ENCODE measurements around the gene PELO. TPM values are rescaled to one million over a fixed set of nuclear protein-coding genes. Genes with fewer than 3 reads are reported as not detected.

The PELO gene
- total RNA-seq, 1 donor from 2014 or later = 11.8 TPM

- H3K4me1 ChIP-seq = peaks cover 65% of the 10 kb centered on the region
- intact Hi-C loops (cut with DNase I) = loop anchor here (10.0 kb wide), 1 partner anchor 1415 kb away; the partner anchor contains the start of gene ISL1
These were observed 12.3 kb downstream of the PELO start for GRCh38 chr5:52799983-52800393.

DNA sequence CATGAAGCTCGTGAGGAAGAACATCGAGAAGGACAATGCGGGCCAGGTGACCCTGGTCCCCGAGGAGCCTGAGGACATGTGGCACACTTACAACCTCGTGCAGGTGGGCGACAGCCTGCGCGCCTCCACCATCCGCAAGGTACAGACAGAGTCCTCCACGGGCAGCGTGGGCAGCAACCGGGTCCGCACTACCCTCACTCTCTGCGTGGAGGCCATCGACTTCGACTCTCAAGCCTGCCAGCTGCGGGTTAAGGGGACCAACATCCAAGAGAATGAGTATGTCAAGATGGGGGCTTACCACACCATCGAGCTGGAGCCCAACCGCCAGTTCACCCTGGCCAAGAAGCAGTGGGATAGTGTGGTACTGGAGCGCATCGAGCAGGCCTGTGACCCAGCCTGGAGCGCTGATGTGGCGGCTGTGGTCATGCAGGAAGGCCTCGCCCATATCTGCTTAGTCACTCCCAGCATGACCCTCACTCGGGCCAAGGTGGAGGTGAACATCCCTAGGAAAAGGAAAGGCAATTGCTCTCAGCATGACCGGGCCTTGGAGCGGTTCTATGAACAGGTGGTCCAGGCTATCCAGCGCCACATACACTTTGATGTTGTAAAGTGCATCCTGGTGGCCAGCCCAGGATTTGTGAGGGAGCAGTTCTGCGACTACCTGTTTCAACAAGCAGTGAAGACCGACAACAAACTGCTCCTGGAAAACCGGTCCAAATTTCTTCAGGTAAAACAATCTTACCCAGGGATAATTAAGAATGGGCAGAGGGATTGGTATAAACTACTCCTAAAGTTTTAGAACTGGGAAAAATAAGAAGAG is 12.9 kb downstream of the PELO start:
- Histone ChIP-seq H3K27me3 (no peaks in the 10 kb centered on the region), H3K36me3 (no peaks in the 10 kb centered on the region), H3K4me1 (peaks cover 65% of the 10 kb centered on the region), H3K9me3 (no peaks in the 10 kb centered on the region), H3K4me3 (peak overlapping the region; percentile 64 to 72), H3K27ac (peak overlapping the region; percentile 96)
- no peak for DNase-seq (ENCODE audit: extremely low spot score in 2 of 2)
- TF ChIP-seq CTCF (IDR thresholded peaks at IDR 0.05) (no peak), POLR2A (IDR thresholded peaks at IDR 0.05) (no peak), POLR2AphosphoS5 (IDR thresholded peaks at IDR 0.05; ENCODE audit: insufficient read depth in 1 of 2, low read depth in 1 of 2) (peak in 1 of 2 donors; percentile 27)
- intact Hi-C loops (cut with DNase I) = no loop called here

More at GRCh38 chr5:52799983-52800393, 12.3 kb downstream of the PELO start:
- peak in 1 of 2 donors; percentile 93 for DNase-seq (ENCODE audit: extremely low spot score in 2 of 2)
- Histone ChIP-seq H3K4me3 (peak overlapping the region; percentile 64 to 72), H3K9me3 (no peaks in the 10 kb centered on the region), H3K27ac (peak overlapping the region; percentile 96), H3K36me3 (no peaks in the 10 kb centered on the region), H3K27me3 (no peaks in the 10 kb centered on the region)
- TF ChIP-seq POLR2A (IDR thresholded peaks at IDR 0.05) (peak in 1 of 2 donors; percentile 84), POLR2AphosphoS5 (IDR thresholded peaks at IDR 0.05; ENCODE audit: insufficient read depth in 1 of 2, low read depth in 1 of 2) (peak; percentile 92 to 93), CTCF (IDR thresholded peaks at IDR 0.05) (no peak)

DNA sequence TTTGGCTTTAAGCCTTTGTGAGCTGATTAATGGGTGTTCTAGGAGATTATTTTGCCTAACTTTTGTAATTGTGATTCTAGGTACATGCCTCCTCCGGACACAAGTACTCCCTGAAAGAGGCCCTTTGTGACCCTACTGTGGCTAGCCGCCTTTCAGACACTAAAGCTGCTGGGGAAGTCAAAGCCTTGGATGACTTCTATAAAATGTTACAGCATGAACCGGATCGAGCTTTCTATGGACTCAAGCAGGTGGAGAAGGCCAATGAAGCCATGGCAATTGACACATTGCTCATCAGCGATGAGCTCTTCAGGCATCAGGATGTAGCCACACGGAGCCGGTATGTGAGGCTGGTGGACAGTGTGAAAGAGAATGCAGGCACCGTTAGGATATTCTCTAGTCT is 13.6 kb downstream of the PELO start:
- Histone ChIP-seq H3K36me3 (no peaks in the 10 kb centered on the region), H3K27me3 (no peaks in the 10 kb centered on the region), H3K4me1 (peaks cover 65% of the 10 kb centered on the region), H3K27ac (peak overlapping the region; percentile 96), H3K9me3 (no peaks in the 10 kb centered on the region), H3K4me3 (peak overlapping the region; percentile 64 to 72)
- no peak for TF ChIP-seq CTCF (IDR thresholded peaks at IDR 0.05)
- TF ChIP-seq POLR2A (IDR thresholded peaks at IDR 0.05) = no peak
- no peak for TF ChIP-seq POLR2AphosphoS5 (IDR thresholded peaks at IDR 0.05; ENCODE audit: insufficient read depth in 1 of 2, low read depth in 1 of 2)
- DNase-seq (ENCODE audit: extremely low spot score in 2 of 2) = no peak
- intact Hi-C loops (cut with DNase I) = no loop called here

GRCh38 chr5:52802272-52802973 is 14.7 kb downstream of the PELO start:
- H3K27me3 ChIP-seq = no peaks in the 10 kb centered on the region
- intact Hi-C loops (cut with DNase I) = no loop called here
- H3K9me3 ChIP-seq = no peaks in the 10 kb centered on the region
- no peaks in the 10 kb centered on the region for H3K36me3 ChIP-seq
- no peak for TF ChIP-seq POLR2A (IDR thresholded peaks at IDR 0.05)
- no peak for TF ChIP-seq CTCF (IDR thresholded peaks at IDR 0.05)
- no peak for TF ChIP-seq POLR2AphosphoS5 (IDR thresholded peaks at IDR 0.05; ENCODE audit: insufficient read depth in 1 of 2, low read depth in 1 of 2)
- H3K4me3 ChIP-seq = peak overlapping the region in 1 of 2 donors; percentile 72
- DNase-seq (ENCODE audit: extremely low spot score in 2 of 2) = no peak
- H3K27ac ChIP-seq = peak overlapping the region; percentile 96
- H3K4me1 ChIP-seq = peaks cover 65% of the 10 kb centered on the region
